Gastroesophageal sphincter (tissue), 3 donors: ENCODE results near the gene TK2.

ENCODE experiments used
- POLR2A ChIP-seq, 2 donors: fragments of 450-650 bp; IDR thresholded peaks; one replicate each; pipeline ENCODE4 v1.6.1; 2017; ENCODE audit warnings: antibody characterized with exemption in 2 of 2, mild to moderate bottlenecking in 2 of 2, moderate library complexity in 1 of 2
- TF ChIP-seq, protein P1 (sequence below), 4 experiments: fragments of 200-600 bp in 2 of 4; fragments of 450-650 bp in 2 of 4; sonication (generic) in 1 of 4; IDR thresholded peaks; one replicate each; pipeline ENCODE4 v1.5.1; 2017 to 2019; ENCODE audit warnings: antibody characterized with exemption in 4 of 4, mild to moderate bottlenecking in 2 of 4, moderate library complexity in 2 of 4

DNA sequence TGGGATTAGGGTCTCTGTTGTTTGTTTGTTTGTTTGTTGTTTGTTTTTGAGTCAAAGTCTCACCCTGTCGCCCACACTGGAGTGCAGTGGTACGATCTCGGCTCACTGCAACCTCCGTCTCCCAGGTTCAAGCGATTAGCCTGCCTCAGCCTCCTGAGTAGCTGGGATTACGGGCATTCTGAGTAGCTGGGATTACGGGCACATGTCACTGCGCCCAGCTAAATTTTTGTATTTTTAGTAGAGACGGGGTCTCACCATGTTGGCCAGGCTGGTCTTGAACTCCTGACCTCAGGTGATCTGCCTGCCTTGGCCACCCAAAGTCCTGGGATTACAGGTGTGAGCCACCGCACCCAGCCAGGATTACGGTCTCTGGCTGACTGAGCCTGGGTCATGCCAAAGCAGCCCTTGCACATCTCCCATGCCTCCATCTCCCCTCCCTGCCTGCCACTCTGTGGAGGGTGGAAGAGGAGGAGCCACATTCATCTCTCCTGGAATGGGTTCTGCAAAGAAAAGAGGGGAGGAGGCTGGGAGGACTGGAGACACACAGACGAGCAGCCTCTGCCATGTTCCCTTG lies 63.6 kb downstream of the TK2 start:
- TF ChIP-seq, protein P1, sequence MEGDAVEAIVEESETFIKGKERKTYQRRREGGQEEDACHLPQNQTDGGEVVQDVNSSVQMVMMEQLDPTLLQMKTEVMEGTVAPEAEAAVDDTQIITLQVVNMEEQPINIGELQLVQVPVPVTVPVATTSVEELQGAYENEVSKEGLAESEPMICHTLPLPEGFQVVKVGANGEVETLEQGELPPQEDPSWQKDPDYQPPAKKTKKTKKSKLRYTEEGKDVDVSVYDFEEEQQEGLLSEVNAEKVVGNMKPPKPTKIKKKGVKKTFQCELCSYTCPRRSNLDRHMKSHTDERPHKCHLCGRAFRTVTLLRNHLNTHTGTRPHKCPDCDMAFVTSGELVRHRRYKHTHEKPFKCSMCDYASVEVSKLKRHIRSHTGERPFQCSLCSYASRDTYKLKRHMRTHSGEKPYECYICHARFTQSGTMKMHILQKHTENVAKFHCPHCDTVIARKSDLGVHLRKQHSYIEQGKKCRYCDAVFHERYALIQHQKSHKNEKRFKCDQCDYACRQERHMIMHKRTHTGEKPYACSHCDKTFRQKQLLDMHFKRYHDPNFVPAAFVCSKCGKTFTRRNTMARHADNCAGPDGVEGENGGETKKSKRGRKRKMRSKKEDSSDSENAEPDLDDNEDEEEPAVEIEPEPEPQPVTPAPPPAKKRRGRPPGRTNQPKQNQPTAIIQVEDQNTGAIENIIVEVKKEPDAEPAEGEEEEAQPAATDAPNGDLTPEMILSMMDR (IDR thresholded peaks at IDR 0.05) = no peak
- TF ChIP-seq POLR2A (IDR thresholded peaks at IDR 0.05) = no peak
